Measurements from ENCODE around the gene BCLAF1.

GRCh38 chr6:136249811-136250685, 39.6 kb downstream of the BCLAF1 start, which contains the start of gene MTFR2:
- TF ChIP-seq POLR2A (IDR thresholded peaks at IDR 0.05) (no peak), CTCF (IDR thresholded peaks at IDR 0.05) (no peak), POLR2AphosphoS5 (IDR thresholded peaks at IDR 0.05) (peak; percentile 74 to 87 (median 85))

Measured in breast epithelium (tissue), 3 donors.